ENCODE measurements around the gene PRPF31.

Gene PRPF31

GRCh38 chr19:54124393-54124792 is 8.8 kb downstream of the PRPF31 start:
- H3K4me3 ChIP-seq (replicated peaks; ENCODE audit: insufficient read depth, low read length), result no peak overlapping the region
- H3K27ac ChIP-seq (replicated peaks), result no peak overlapping the region
- DNase-seq (ENCODE audit: low read depth in 1 of 2, low spot score in 1 of 2), result no peak
- no peaks in the 10 kb centered on the region for H3K27me3 ChIP-seq (ENCODE audit: insufficient read depth, poor library complexity, severe bottlenecking)
- TF ChIP-seq REST (IDR thresholded peaks at IDR 0.05; ENCODE audit: insufficient replicate concordance, low read depth), result no peak
- no peak for TF ChIP-seq GABPA (IDR thresholded peaks at IDR 0.05; ENCODE audit: low read depth)
- no peak for TF ChIP-seq SPI1 (IDR thresholded peaks at IDR 0.05; ENCODE audit: borderline replicate concordance, low read depth)
- no peak for TF ChIP-seq CTCF (IDR thresholded peaks at IDR 0.05; ENCODE audit: insufficient read depth, low read length)
- no peak for TF ChIP-seq POLR2AphosphoS5 (IDR thresholded peaks at IDR 0.05; ENCODE audit: low read depth)

- H3K27ac ChIP-seq (replicated peaks), result no peak overlapping the region
- no peak overlapping the region for H3K4me3 ChIP-seq (replicated peaks; ENCODE audit: insufficient read depth, low read length)
- no peak for TF ChIP-seq CTCF (IDR thresholded peaks at IDR 0.05; ENCODE audit: insufficient read depth, low read length)
- TF ChIP-seq REST (IDR thresholded peaks at IDR 0.05; ENCODE audit: insufficient replicate concordance, low read depth), result no peak
- TF ChIP-seq SPI1 (IDR thresholded peaks at IDR 0.05; ENCODE audit: borderline replicate concordance, low read depth), result no peak
- TF ChIP-seq POLR2AphosphoS5 (IDR thresholded peaks at IDR 0.05; ENCODE audit: low read depth), result no peak
- TF ChIP-seq GABPA (IDR thresholded peaks at IDR 0.05; ENCODE audit: low read depth), result no peak
- no peaks in the 10 kb centered on the region for H3K27me3 ChIP-seq (ENCODE audit: insufficient read depth, poor library complexity, severe bottlenecking)
- DNase-seq (ENCODE audit: low read depth in 1 of 2, low spot score in 1 of 2), result no peak
Observed at GRCh38 chr19:54125713-54126112, 10.2 kb downstream of the PRPF31 start.

- H3K27ac ChIP-seq (replicated peaks), result no peak overlapping the region
- no peaks in the 10 kb centered on the region for H3K27me3 ChIP-seq (ENCODE audit: insufficient read depth, poor library complexity, severe bottlenecking)
- no peak overlapping the region for H3K4me3 ChIP-seq (replicated peaks; ENCODE audit: insufficient read depth, low read length)
- DNase-seq (ENCODE audit: low read depth in 1 of 2, low spot score in 1 of 2), result no peak
- TF ChIP-seq SPI1 (IDR thresholded peaks at IDR 0.05; ENCODE audit: borderline replicate concordance, low read depth) (no peak), GABPA (IDR thresholded peaks at IDR 0.05; ENCODE audit: low read depth) (no peak)
Observed at GRCh38 chr19:54127688-54128440, 12.3 kb downstream of the PRPF31 start.

GRCh38 chr19:54128441-54128725 is 12.8 kb downstream of the PRPF31 start:
- DNase-seq (ENCODE audit: low read depth in 1 of 2, low spot score in 1 of 2), result no peak
- H3K27me3 ChIP-seq (ENCODE audit: insufficient read depth, poor library complexity, severe bottlenecking), result no peaks in the 10 kb centered on the region
- no peak for TF ChIP-seq SPI1 (IDR thresholded peaks at IDR 0.05; ENCODE audit: borderline replicate concordance, low read depth)
- no peak for TF ChIP-seq GABPA (IDR thresholded peaks at IDR 0.05; ENCODE audit: low read depth)
- TF ChIP-seq CTCF (IDR thresholded peaks at IDR 0.05; ENCODE audit: insufficient read depth, low read length), result no peak
- no peak for TF ChIP-seq REST (IDR thresholded peaks at IDR 0.05; ENCODE audit: insufficient replicate concordance, low read depth)
- no peak for TF ChIP-seq POLR2AphosphoS5 (IDR thresholded peaks at IDR 0.05; ENCODE audit: low read depth)
- no peak overlapping the region for H3K27ac ChIP-seq (replicated peaks)
- H3K4me3 ChIP-seq (replicated peaks; ENCODE audit: insufficient read depth, low read length), result no peak overlapping the region

All from HL-60 (cell line).